Tibial nerve (tissue), 4 donors: ENCODE results near the gene RAP1GAP. TPM values are rescaled to one million over a fixed set of nuclear protein-coding genes. Genes with fewer than 3 reads are reported as not detected.

Source experiments
- DNase-seq, 2 donors: peaks; one replicate each; pipeline ENCODE4 v3.0.0-alpha.2; 2019; ENCODE audit warnings: low spot score in 2 of 2
- H3K27ac ChIP-seq, 4 donors: fragments of 200-600 bp; sonication (generic) in 3 of 4; one replicate each; pipeline ENCODE4 v1.5.1; 2017 to 2019; ENCODE audit warnings: mild to moderate bottlenecking in 1 of 4
- H3K27me3 ChIP-seq, 2 donors: fragments of 200-600 bp; sonication (generic) in 1 of 2; one replicate each; pipeline versions ENCODE4 v1.5.1 to v1.6.0; 2017 to 2019
- H3K36me3 ChIP-seq, 3 donors: fragments of 200-600 bp; sonication (generic); one replicate each; pipeline ENCODE4 v1.5.1; 2018 to 2019
- H3K4me1 ChIP-seq, 4 donors: fragments of 200-600 bp; sonication (generic) in 3 of 4; one replicate each; pipeline ENCODE4 v1.5.1; 2017 to 2019
- H3K4me3 ChIP-seq, 4 donors: fragments of 200-600 bp; sonication (generic) in 3 of 4; one replicate each; pipeline ENCODE4 v1.5.1; 2017 to 2019; ENCODE audit warnings: mild to moderate bottlenecking in 1 of 4, moderate library complexity in 1 of 4
- H3K9me3 ChIP-seq, 4 donors: fragments of 200-600 bp; sonication (generic) in 3 of 4; one replicate each; pipeline ENCODE4 v1.5.1; 2017 to 2019
- EP300 ChIP-seq, 2 donors: sonication (generic); formaldehyde crosslinking; IDR thresholded peaks; one replicate each; pipeline ENCODE4 v1.6.1; 2017; ENCODE audit warnings: antibody characterized with exemption in 2 of 2, mild to moderate bottlenecking in 1 of 2
- POLR2A ChIP-seq, 2 donors: fragments of 450-650 bp; IDR thresholded peaks; one replicate each; pipeline ENCODE4 v1.6.1; 2017; ENCODE audit warnings: antibody characterized with exemption in 2 of 2, mild to moderate bottlenecking in 2 of 2, moderate library complexity in 2 of 2
- WGBS, 2 donors: methylation state at CpG; one replicate each; pipeline ENCODE4 v1.1.5; 2018; 5-methylcytosine and 5-hydroxymethylcytosine counted together
- total RNA-seq, 4 donors: library from RNA; depleted of rRNA; stranded (reverse); fragments of >200 nt; gene quantifications; one replicate each; pipeline ENCODE4 v1.1.0, GENCODE V29; 2016
- TF ChIP-seq, protein P1 (sequence below), 5 experiments: fragments of 200-600 bp in 3 of 5; fragments of 450-650 bp in 2 of 5; sonication (generic) in 3 of 5; IDR thresholded peaks; one replicate each; pipeline ENCODE4 v1.5.1; 2016 to 2019; ENCODE audit warnings: antibody characterized with exemption in 5 of 5, mild to moderate bottlenecking in 3 of 5, moderate library complexity in 2 of 5

The RAP1GAP gene
- total RNA-seq, 4 donors from 2014 or later, result 2.4 to 5.1 (median 4.6) TPM

GRCh38 chr1:21663248-21663950 is 5.8 kb downstream of the RAP1GAP start:
- Histone ChIP-seq H3K36me3 (no peaks in the 10 kb centered on the region), H3K9me3 (no peaks in the 10 kb centered on the region), H3K4me1 (peaks cover 0 to 9% (median 1%) of the 10 kb centered on the region in 4 donors), H3K4me3 (no peak overlapping the region), H3K27me3 (peaks cover 0 to 62% of the 10 kb centered on the region in 2 donors), H3K27ac (no peak overlapping the region)
- DNase-seq, result no peak
- TF ChIP-seq, protein P1, sequence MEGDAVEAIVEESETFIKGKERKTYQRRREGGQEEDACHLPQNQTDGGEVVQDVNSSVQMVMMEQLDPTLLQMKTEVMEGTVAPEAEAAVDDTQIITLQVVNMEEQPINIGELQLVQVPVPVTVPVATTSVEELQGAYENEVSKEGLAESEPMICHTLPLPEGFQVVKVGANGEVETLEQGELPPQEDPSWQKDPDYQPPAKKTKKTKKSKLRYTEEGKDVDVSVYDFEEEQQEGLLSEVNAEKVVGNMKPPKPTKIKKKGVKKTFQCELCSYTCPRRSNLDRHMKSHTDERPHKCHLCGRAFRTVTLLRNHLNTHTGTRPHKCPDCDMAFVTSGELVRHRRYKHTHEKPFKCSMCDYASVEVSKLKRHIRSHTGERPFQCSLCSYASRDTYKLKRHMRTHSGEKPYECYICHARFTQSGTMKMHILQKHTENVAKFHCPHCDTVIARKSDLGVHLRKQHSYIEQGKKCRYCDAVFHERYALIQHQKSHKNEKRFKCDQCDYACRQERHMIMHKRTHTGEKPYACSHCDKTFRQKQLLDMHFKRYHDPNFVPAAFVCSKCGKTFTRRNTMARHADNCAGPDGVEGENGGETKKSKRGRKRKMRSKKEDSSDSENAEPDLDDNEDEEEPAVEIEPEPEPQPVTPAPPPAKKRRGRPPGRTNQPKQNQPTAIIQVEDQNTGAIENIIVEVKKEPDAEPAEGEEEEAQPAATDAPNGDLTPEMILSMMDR (IDR thresholded peaks at IDR 0.05), result no peak
- no peak for TF ChIP-seq EP300 (IDR thresholded peaks at IDR 0.05)
- TF ChIP-seq POLR2A (IDR thresholded peaks at IDR 0.05), result no peak
- WGBS, 2 donors, result 44 to 60% methylated on average over 10 to 11 of the region's 11 CpGs

DNA sequence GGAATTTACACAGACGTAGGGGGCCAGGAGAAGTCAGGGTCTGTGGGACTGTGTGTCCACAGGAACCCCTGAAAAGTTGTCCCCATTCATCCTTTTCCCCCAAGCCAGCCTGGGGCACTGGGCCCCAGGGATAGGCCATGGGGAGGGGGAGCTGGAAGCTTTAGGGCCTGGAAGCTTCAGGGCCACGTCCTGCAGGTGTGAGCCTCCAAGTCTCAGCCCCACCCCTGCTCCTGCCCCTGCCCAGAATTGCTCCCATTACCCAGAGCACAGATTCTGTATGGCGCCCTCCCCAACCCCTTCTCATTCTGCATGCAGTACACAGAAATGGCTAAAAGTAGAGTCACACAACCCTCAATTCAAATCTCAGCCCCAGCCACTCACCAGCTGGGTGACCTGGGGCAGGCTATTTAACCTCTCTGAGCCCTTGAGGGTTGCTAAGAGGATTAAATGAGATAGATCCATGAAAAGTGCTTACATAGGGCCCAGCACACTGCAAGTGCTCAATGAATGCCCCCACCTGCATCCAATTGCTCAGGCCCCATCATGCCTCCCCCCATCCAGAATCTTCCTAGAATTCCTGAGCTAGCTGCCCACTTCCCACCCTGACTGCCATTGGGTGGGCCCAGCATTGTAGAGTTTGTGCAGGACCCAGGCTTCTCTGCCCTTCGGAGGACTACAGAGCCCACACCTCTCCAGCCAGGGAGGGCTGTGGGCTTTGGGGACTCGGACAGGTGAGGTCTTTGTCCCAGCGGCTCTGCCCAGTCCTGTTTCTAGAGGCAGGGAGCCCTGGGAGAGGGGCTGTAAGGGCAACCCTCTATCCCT is 6.5 kb downstream of the RAP1GAP start:
- peaks cover 0 to 54% of the 10 kb centered on the region in 2 donors for H3K27me3 ChIP-seq
- TF ChIP-seq, protein P1 (IDR thresholded peaks at IDR 0.05), result no peak
- TF ChIP-seq POLR2A (IDR thresholded peaks at IDR 0.05), result no peak
- TF ChIP-seq EP300 (IDR thresholded peaks at IDR 0.05), result no peak
- H3K4me3 ChIP-seq, result no peak overlapping the region
- WGBS, 2 donors, result 69 to 76% methylated on average over 6 of the region's 6 CpGs
- H3K27ac ChIP-seq, result no peak overlapping the region
- no peaks in the 10 kb centered on the region for H3K9me3 ChIP-seq
- no peak for DNase-seq
- peaks cover 0 to 8% (median 0%) of the 10 kb centered on the region in 4 donors for H3K4me1 ChIP-seq
- H3K36me3 ChIP-seq, result no peaks in the 10 kb centered on the region

- Histone ChIP-seq H3K9me3 (no peaks in the 10 kb centered on the region), H3K4me1 (peaks cover 0 to 13% (median 1%) of the 10 kb centered on the region in 4 donors), H3K4me3 (no peak overlapping the region), H3K27me3 (peaks cover 0 to 47% of the 10 kb centered on the region in 2 donors), H3K27ac (no peak overlapping the region), H3K36me3 (no peaks in the 10 kb centered on the region)
- no peak for DNase-seq
- no peak for TF ChIP-seq POLR2A (IDR thresholded peaks at IDR 0.05)
- TF ChIP-seq EP300 (IDR thresholded peaks at IDR 0.05), result no peak
- TF ChIP-seq, protein P1 (IDR thresholded peaks at IDR 0.05), result no peak
- WGBS, 2 donors, result 64 to 73% methylated on average over 5 of the region's 5 CpGs
Observed at GRCh38 chr1:21661886-21662285, 7.3 kb downstream of the RAP1GAP start.

- DNase-seq, result no peak
- peaks cover 0 to 30% of the 10 kb centered on the region in 2 donors for H3K27me3 ChIP-seq
- 45 to 58% methylated on average over 4 of the region's 4 CpGs for WGBS, 2 donors
Observed at GRCh38 chr1:21659924-21660326, 9.2 kb downstream of the RAP1GAP start.

More at GRCh38 chr1:21659924-21660326, 9.2 kb downstream of the RAP1GAP start:
- no peaks in the 10 kb centered on the region for H3K36me3 ChIP-seq
- H3K27ac ChIP-seq, result no peak overlapping the region
- TF ChIP-seq EP300 (IDR thresholded peaks at IDR 0.05), result no peak
- no peak for TF ChIP-seq POLR2A (IDR thresholded peaks at IDR 0.05)
- TF ChIP-seq, protein P1 (IDR thresholded peaks at IDR 0.05), result no peak
- H3K4me3 ChIP-seq, result no peak overlapping the region
- no peaks in the 10 kb centered on the region for H3K9me3 ChIP-seq
- peaks cover 0 to 24% (median 4%) of the 10 kb centered on the region in 4 donors for H3K4me1 ChIP-seq
